H1 (cell line): Measurements from ENCODE around the gene ALK. TPM values are rescaled to one million over a fixed set of nuclear protein-coding genes. Genes with fewer than 3 reads are reported as not detected.

Source experiments
- CTCF ChIA-PET: fragments of 300-600 bp; sonication (Branson Sonifier 250); formaldehyde crosslinking; loops from one replicate; lab custom pipeline; 2021; ENCODE audit not compliant: partially characterized antibody; lab: Charles Lee
- POLR2A ChIA-PET: fragments of 300-600 bp; sonication (Branson Sonifier 250); formaldehyde crosslinking; loops from one replicate; lab custom pipeline; 2021; ENCODE audit warnings: inconsistent platforms; ENCODE audit not compliant: partially characterized antibody; lab: Charles Lee
- DNase-seq, 2 experiments: peaks; one replicate each; pipeline versions ENCODE4 v3.0.0 to v3.0.0-alpha.2; 2010 to 2022; ENCODE audit warnings: low spot score in 2 of 2, low read depth in 1 of 2, mixed read lengths in 1 of 2
- FAIRE-seq: peaks from 2 replicates; lab custom pipeline; 2011; peaks lifted over from hg19 to GRCh38; lab: Jason Lieb, UNC
- H2AFZ ChIP-seq: 2 replicates; pipeline ENCODE4 v1.8.1; 2012; ENCODE audit warnings: low read length, inconsistent platforms
- H2AK5ac ChIP-seq: 2 replicates; pipeline ENCODE4 v1.6.1; 2013; ENCODE audit warnings: low read depth, low read length
- H2BK120ac ChIP-seq: replicated peaks from 2 replicates; pipeline ENCODE3; 2013; ENCODE audit warnings: low read depth, low read length, inconsistent platforms
- H2BK12ac ChIP-seq: 2 replicates; pipeline ENCODE4 v1.6.1; 2013; ENCODE audit warnings: low read depth, low read length
- H2BK15ac ChIP-seq: 2 replicates; pipeline ENCODE4 v1.6.1; 2013; ENCODE audit warnings: low read length
- H2BK20ac ChIP-seq: 2 replicates; pipeline ENCODE4 v1.6.1; 2013; ENCODE audit warnings: low read length
- H2BK5ac ChIP-seq: 2 replicates; pipeline ENCODE4 v1.6.1; 2013; ENCODE audit warnings: low read depth, low read length
- H3K14ac ChIP-seq: 2 replicates; pipeline ENCODE4 v1.6.1; 2013; ENCODE audit warnings: inconsistent platforms; ENCODE audit not compliant: insufficient read length
- H3K18ac ChIP-seq: 2 replicates; pipeline ENCODE4 v1.6.1; 2013; ENCODE audit warnings: low read length; ENCODE audit errors: extremely low read depth
- H3K23ac ChIP-seq: 2 replicates; pipeline ENCODE4 v1.6.1; 2013; ENCODE audit warnings: inconsistent platforms; ENCODE audit not compliant: insufficient read length
- H3K23me2 ChIP-seq: 2 replicates; pipeline ENCODE4 v1.6.1; 2013; ENCODE audit warnings: low read depth, low read length
- H3K27ac ChIP-seq: 2 replicates; pipeline ENCODE4 v1.6.1; 2011; ENCODE audit warnings: low read depth, low read length, inconsistent platforms
- H3K27me3 ChIP-seq, 4 experiments: replicated peaks in 1 of 4; 1 replicate in 1 of 4; 2 replicates in 3 of 4; pipeline versions ENCODE4 v1.6.1 to v1.8.1; 2011 to 2013; ENCODE audit warnings: low read length in 3 of 4, mild to moderate bottlenecking in 3 of 4, inconsistent platforms in 2 of 4, mixed read lengths in 2 of 4, moderate library complexity in 1 of 4; ENCODE audit not compliant: control insufficient read depth in 3 of 4, insufficient read depth in 3 of 4; ENCODE audit errors: extremely low read depth in 1 of 4
- H3K36me3 ChIP-seq, 4 experiments: 2 replicates each; pipeline versions ENCODE4 v1.6.1 to v1.8.1; 2011 to 2013; ENCODE audit warnings: mild to moderate bottlenecking in 4 of 4, low read length in 3 of 4, moderate library complexity in 2 of 4, control low read depth in 1 of 4, inconsistent platforms in 1 of 4; ENCODE audit not compliant: insufficient read depth in 4 of 4, control insufficient read depth in 2 of 4
- H3K4ac ChIP-seq: replicated peaks from 2 replicates; pipeline ENCODE3; 2013; ENCODE audit warnings: low read length, low read depth, mixed read lengths, inconsistent platforms; ENCODE audit not compliant: insufficient read length
- H3K4me1 ChIP-seq, 4 experiments: replicated peaks in 1 of 4; 1 replicate in 1 of 4; 2 replicates in 3 of 4; pipeline versions ENCODE4 v1.6.1 to v1.8.1; 2011 to 2013; ENCODE audit warnings: low read length in 3 of 4, inconsistent platforms in 2 of 4, mixed read lengths in 1 of 4; ENCODE audit not compliant: insufficient read depth in 4 of 4, control insufficient read depth in 3 of 4
- H3K4me2 ChIP-seq, 2 experiments: 2 replicates each; pipeline versions ENCODE4 v1.6.1 to v1.8.1; 2011 to 2013; ENCODE audit warnings: low read depth in 2 of 2, low read length in 2 of 2, control low read depth in 1 of 2, inconsistent platforms in 1 of 2, mild to moderate bottlenecking in 1 of 2; ENCODE audit not compliant: insufficient read depth in 1 of 2
- H3K4me3 ChIP-seq, 4 experiments: fragments of 200-600, 300-600 bp in 1 of 4; sonication (generic), shearing (Covaris generic), sonication (Bioruptor Twin) in 1 of 4; 2 replicates each; pipeline versions ENCODE4 v1.5.1 to v1.8.1; 2011 to 2016; ENCODE audit warnings: low read length in 4 of 4, low read depth in 3 of 4, control low read depth in 2 of 4, inconsistent platforms in 2 of 4, mild to moderate bottlenecking in 2 of 4, mixed read lengths in 1 of 4, moderate library complexity in 1 of 4; ENCODE audit not compliant: insufficient read depth in 2 of 4; ENCODE audit errors: extremely low read depth in 1 of 4
- H3K56ac ChIP-seq: replicated peaks from 2 replicates; pipeline ENCODE3; 2013; ENCODE audit warnings: low read depth, mild to moderate bottlenecking, mixed read lengths, low read length, inconsistent platforms; ENCODE audit not compliant: insufficient read length
- H3K79me1 ChIP-seq: 2 replicates; pipeline ENCODE4 v1.6.1; 2013; ENCODE audit warnings: low read depth, low read length, control low read depth
- H3K79me2 ChIP-seq, 2 experiments: 2 replicates each; pipeline versions ENCODE4 v1.6.1 to v1.8.1; 2012 to 2013; ENCODE audit warnings: low read length in 2 of 2, mild to moderate bottlenecking in 2 of 2, inconsistent platforms in 1 of 2; ENCODE audit not compliant: insufficient read depth in 2 of 2, control insufficient read depth in 1 of 2
- H3K9ac ChIP-seq, 4 experiments: replicated peaks in 1 of 4; 1 replicate in 1 of 4; 2 replicates in 3 of 4; pipeline versions ENCODE4 v1.6.1 to v1.8.1; 2011 to 2013; ENCODE audit warnings: low read depth in 3 of 4, low read length in 3 of 4, control low read depth in 2 of 4, mild to moderate bottlenecking in 2 of 4, moderate library complexity in 2 of 4, inconsistent platforms in 1 of 4; ENCODE audit errors: extremely low read depth in 1 of 4
- H3K9me3 ChIP-seq, 2 experiments: 2 replicates each; pipeline versions ENCODE4 v1.6.1 to v1.8.1; 2012 to 2013; ENCODE audit warnings: mild to moderate bottlenecking in 2 of 2, moderate library complexity in 2 of 2, control low read depth in 1 of 2, inconsistent platforms in 1 of 2, low read depth in 1 of 2, low read length in 1 of 2, mixed read lengths in 1 of 2; ENCODE audit not compliant: insufficient read depth in 2 of 2
- H4K20me1 ChIP-seq, 2 experiments: replicated peaks in 1 of 2; 2 replicates each; pipeline versions ENCODE3 to v1.8.1; 2011 to 2013; ENCODE audit warnings: inconsistent platforms in 2 of 2, low read length in 2 of 2, mild to moderate bottlenecking in 1 of 2; ENCODE audit not compliant: insufficient read depth in 2 of 2, control insufficient read depth in 1 of 2
- H4K5ac ChIP-seq: 2 replicates; pipeline ENCODE4 v1.6.1; 2013; ENCODE audit warnings: low read length, low read depth, mixed read lengths, inconsistent platforms; ENCODE audit not compliant: insufficient read length
- H4K8ac ChIP-seq: 2 replicates; pipeline ENCODE4 v1.8.0; 2013; ENCODE audit warnings: mild to moderate bottlenecking, moderate library complexity, low read length, inconsistent platforms; ENCODE audit not compliant: insufficient read depth; ENCODE audit errors: extremely low read depth
- H4K91ac ChIP-seq: replicated peaks from 2 replicates; pipeline ENCODE3; 2013; ENCODE audit warnings: low read length, mixed read lengths, inconsistent platforms; ENCODE audit not compliant: insufficient read length
- CREB1 ChIP-seq: IDR thresholded peaks from 2 replicates; pipeline ENCODE4 v1.6.1; 2012; ENCODE audit warnings: inconsistent platforms
- CTBP2 ChIP-seq: IDR thresholded peaks from 2 replicates; pipeline ENCODE4 v1.7.0; 2011; ENCODE audit warnings: borderline replicate concordance, mild to moderate bottlenecking, moderate library complexity, mixed read lengths, low read length; ENCODE audit not compliant: insufficient read depth, insufficient read length
- FOSL1 ChIP-seq: IDR thresholded peaks from 2 replicates; pipeline ENCODE4 v1.6.1; 2011; ENCODE audit warnings: mild to moderate bottlenecking, low read depth, low read length, moderate library complexity; ENCODE audit not compliant: insufficient read depth
- KDM1A ChIP-seq: fragments of 200-600, 300-600 bp; sonication (generic); IDR thresholded peaks from 2 replicates; pipeline ENCODE4 v1.7.1; 2016; ENCODE audit warnings: mild to moderate bottlenecking, low read length, borderline replicate concordance
- KDM4A ChIP-seq: IDR thresholded peaks from one replicate; pipeline ENCODE4 v1.7.1; 2012; ENCODE audit warnings: low read depth, mild to moderate bottlenecking, moderate library complexity, low read length, inconsistent platforms; ENCODE audit not compliant: severe bottlenecking
- SIRT6 ChIP-seq: IDR thresholded peaks from one replicate; pipeline ENCODE4 v1.7.1; 2012; ENCODE audit warnings: low read length, inconsistent platforms
- SP2 ChIP-seq: IDR thresholded peaks from 2 replicates; pipeline ENCODE4 v1.6.1; 2012; ENCODE audit warnings: mild to moderate bottlenecking, low read length, inconsistent platforms
- TEAD4 ChIP-seq: IDR thresholded peaks from 2 replicates; pipeline ENCODE4 v1.6.1; 2012; ENCODE audit warnings: low read depth, low read length, inconsistent platforms, mixed read lengths
- polyA plus RNA-seq, 7 experiments: library from polyadenylated mRNA; depleted of rRNA in 3 of 7; stranded (reverse) in 5 of 7; unstranded in 2 of 7; fragments of >200 nt in 5 of 7; fragments of 200-250 nt in 2 of 7; gene quantifications; 1 replicate in 5 of 7; 2 replicates in 1 of 7; 4 replicates in 1 of 7; pipeline versions ENCODE4 v1.2.1 to v1.2.3, GENCODE V29; 2011 to 2013; ENCODE audit warnings: missing spikeins in 2 of 7, mixed read lengths in 2 of 7
- total RNA-seq: library from RNA; stranded (reverse); fragmentation: NEBNext Ultra II Directional; extraction: Animal tissue kit (Norgen Biotek cat#: 25700); gene quantifications from 2 replicates; pipeline ENCODE4 v1.2.1, GENCODE V29; 2021
- TF ChIP-seq, protein P1 (sequence below): IDR thresholded peaks from 2 replicates; pipeline ENCODE4 v1.6.1; 2011; ENCODE audit warnings: low read depth, mild to moderate bottlenecking, low read length; ENCODE audit not compliant: insufficient read depth

The ALK gene
- total and polyA plus RNA-seq, 2 of the 8 experiments (the other 6 are each of a cell fraction or from before 2014, with no cell fraction given), result 0.02 to 0.09 TPM

DNA sequence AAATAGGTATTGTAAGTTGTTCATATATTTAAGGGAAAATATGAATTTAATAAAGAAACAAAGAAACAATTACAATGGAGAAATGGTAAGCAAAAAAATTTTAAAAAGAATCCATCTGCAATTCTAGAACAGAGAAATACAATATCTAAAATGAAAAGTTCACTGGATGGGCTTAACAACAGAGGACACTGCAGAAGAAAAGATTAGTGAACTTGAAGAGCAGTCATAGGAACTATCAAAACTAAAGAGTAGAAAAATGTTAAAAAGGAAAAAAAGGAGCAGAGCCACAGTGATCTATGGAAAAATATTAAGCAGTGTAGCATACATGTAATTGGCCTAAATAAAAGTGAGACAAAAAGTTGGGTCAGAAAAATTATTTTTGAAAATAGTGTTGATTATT is 83.5 kb downstream of the ALK start:
- Histone ChIP-seq H3K23ac (no peak overlapping the region), H3K23me2 (no peaks in the 10 kb centered on the region), H3K4me2 (no peak overlapping the region), H2AK5ac (no peak overlapping the region), H3K4me3 (no peak overlapping the region), H3K27ac (no peak overlapping the region), H3K36me3 (no peaks in the 10 kb centered on the region), H3K9ac (no peak overlapping the region), H2BK120ac (no peak overlapping the region), H3K9me3 (peaks cover 0 to 3% of the 10 kb centered on the region in 2 experiments; a peak in 1 of 4 replicates), H3K4me1 (no peaks in the 10 kb centered on the region), H2BK15ac (no peak overlapping the region), H3K18ac (no peak overlapping the region), H3K79me1 (no peaks in the 10 kb centered on the region), H4K5ac (no peak overlapping the region), H2BK5ac (no peak overlapping the region), H3K4ac (no peak overlapping the region), H4K20me1 (no peaks in the 10 kb centered on the region), H3K27me3 (no peaks in the 10 kb centered on the region; a peak in 2 of 7 replicates), H3K14ac (no peak overlapping the region), H2BK20ac (no peak overlapping the region), H2BK12ac (no peak overlapping the region), H4K8ac (no peak overlapping the region), H3K56ac (no peak overlapping the region), H4K91ac (no peak overlapping the region), H2AFZ (no peak overlapping the region), H3K79me2 (no peaks in the 10 kb centered on the region)
- CTCF ChIA-PET, result interaction anchor here (1.0 to 1.1 kb wide), 2 partner anchors 83 to 262 kb away, joined by 3 read pairs; no protein-coding TSS in a partner anchor
- POLR2A ChIA-PET, result no interaction called here
- no peak for DNase-seq
- TF ChIP-seq SIRT6, result no peak
- TF ChIP-seq, protein P1, sequence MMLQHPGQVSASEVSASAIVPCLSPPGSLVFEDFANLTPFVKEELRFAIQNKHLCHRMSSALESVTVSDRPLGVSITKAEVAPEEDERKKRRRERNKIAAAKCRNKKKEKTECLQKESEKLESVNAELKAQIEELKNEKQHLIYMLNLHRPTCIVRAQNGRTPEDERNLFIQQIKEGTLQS, result no peak
- TF ChIP-seq SP2, result no peak
- TF ChIP-seq KDM1A, result no peak
- TF ChIP-seq CTBP2, result no peak
- TF ChIP-seq TEAD4, result no peak
- no peak for TF ChIP-seq CREB1
- no peak for TF ChIP-seq FOSL1
- no peak for TF ChIP-seq KDM4A
- no peak for FAIRE-seq
